ENCODE measurements around the gene ZXDC. TPM values are rescaled to one million over a fixed set of nuclear protein-coding genes. Genes with fewer than 3 reads are reported as not detected.

ZXDC gene
- total and polyA plus RNA-seq, 5 experiments from 2014 or later = 11.4 to 61.0 (median 27.0) TPM

GRCh38 chr3:126461450-126462070 is 14.1 kb downstream of the ZXDC start:
- DNase-seq (peak in 1 of 10 donors; percentile 27), ATAC-seq (no peak)
- POLR2A ChIA-PET = no interaction called here
- peaks cover 7 to 41% (median 15%) of the 10 kb centered on the region in 4 donors for H3K4me1 Mint-ChIP-seq
- no peak overlapping the region for H3K4me3 Mint-ChIP-seq
- H3K27ac Mint-ChIP-seq = no peak overlapping the region
- no peaks in the 10 kb centered on the region for H3K9me3 Mint-ChIP-seq
- H3K27me3 Mint-ChIP-seq = no peaks in the 10 kb centered on the region
- H3K36me3 Mint-ChIP-seq = peaks cover 0 to 89% (median 16%) of the 10 kb centered on the region in 3 donors

- Mint-ChIP-seq H3K27ac (peak overlapping the region in 2 of 10 donors; percentile 48 to 59), H3K9me3 (no peaks in the 10 kb centered on the region), H3K4me3 (no peak overlapping the region), H3K27me3 (no peaks in the 10 kb centered on the region), H3K36me3 (peaks cover 0 to 89% (median 14%) of the 10 kb centered on the region in 3 donors), H3K4me1 (peaks cover 8 to 38% (median 12%) of the 10 kb centered on the region in 4 donors)
- peak in 1 of 10 donors; percentile 44 for DNase-seq
- no peak for ATAC-seq
- POLR2A ChIA-PET = no interaction called here
Measured at GRCh38 chr3:126460381-126460780, 15.3 kb downstream of the ZXDC start.

GRCh38 chr3:126459763-126460127 is 15.9 kb downstream of the ZXDC start:
- Mint-ChIP-seq H3K27ac (no peak overlapping the region), H3K36me3 (peaks cover 0 to 90% (median 12%) of the 10 kb centered on the region in 3 donors), H3K4me1 (peaks cover 10 to 37% (median 13%) of the 10 kb centered on the region in 4 donors), H3K9me3 (no peaks in the 10 kb centered on the region), H3K27me3 (no peaks in the 10 kb centered on the region), H3K4me3 (no peak overlapping the region)
- no peak for ATAC-seq
- no peak for DNase-seq
- POLR2A ChIA-PET = no interaction called here

GRCh38 chr3:126459111-126459762 is 16.5 kb downstream of the ZXDC start:
- peaks cover 10 to 35% (median 15%) of the 10 kb centered on the region in 4 donors for H3K4me1 Mint-ChIP-seq
- H3K4me3 Mint-ChIP-seq = no peak overlapping the region
- POLR2A ChIA-PET = no interaction called here
- H3K27me3 Mint-ChIP-seq = no peaks in the 10 kb centered on the region
- H3K9me3 Mint-ChIP-seq = no peaks in the 10 kb centered on the region
- DNase-seq (no peak), ATAC-seq (no peak)
- H3K27ac Mint-ChIP-seq = peak overlapping the region in 1 of 10 donors; percentile 34
- H3K36me3 Mint-ChIP-seq = peaks cover 0 to 90% (median 12%) of the 10 kb centered on the region in 3 donors

- POLR2A ChIA-PET = no interaction called here
- H3K9me3 Mint-ChIP-seq = no peaks in the 10 kb centered on the region
- H3K4me3 Mint-ChIP-seq = no peak overlapping the region
- H3K4me1 Mint-ChIP-seq = peaks cover 7 to 35% (median 15%) of the 10 kb centered on the region in 4 donors
- no peaks in the 10 kb centered on the region for H3K27me3 Mint-ChIP-seq
- DNase-seq (peak in 1 of 10 donors; percentile 35), ATAC-seq (peak in 1 of 2 donors; percentile 14)
- peak overlapping the region in 3 of 10 donors; percentile 24 to 35 (median 34) for H3K27ac Mint-ChIP-seq
- H3K36me3 Mint-ChIP-seq = peaks cover 0 to 91% (median 12%) of the 10 kb centered on the region in 3 donors
Measured at GRCh38 chr3:126456766-126457388, 18.8 kb downstream of the ZXDC start.

GRCh38 chr3:126456211-126456610 is 19.5 kb downstream of the ZXDC start:
- ATAC-seq (no peak), DNase-seq (no peak)
- Mint-ChIP-seq H3K4me3 (no peak overlapping the region), H3K36me3 (peaks cover 0 to 91% (median 9%) of the 10 kb centered on the region in 3 donors), H3K27ac (peak overlapping the region in 2 of 10 donors; percentile 24 to 53), H3K4me1 (peaks cover 7 to 30% (median 17%) of the 10 kb centered on the region in 4 donors), H3K27me3 (no peaks in the 10 kb centered on the region), H3K9me3 (no peaks in the 10 kb centered on the region)
- POLR2A ChIA-PET = no interaction called here

GRCh38 chr3:126454437-126455198 is 21.1 kb downstream of the ZXDC start:
- ATAC-seq (no peak), DNase-seq (no peak)
- no peaks in the 10 kb centered on the region for H3K9me3 Mint-ChIP-seq
- H3K4me3 Mint-ChIP-seq = no peak overlapping the region
- POLR2A ChIA-PET = no interaction called here
- peaks cover 0 to 91% (median 7%) of the 10 kb centered on the region in 3 donors for H3K36me3 Mint-ChIP-seq
- H3K27me3 Mint-ChIP-seq = no peaks in the 10 kb centered on the region
- H3K27ac Mint-ChIP-seq = peak overlapping the region in 1 of 10 donors; percentile 47
- peaks cover 7 to 25% (median 22%) of the 10 kb centered on the region in 4 donors for H3K4me1 Mint-ChIP-seq

- no peak overlapping the region for H3K27ac Mint-ChIP-seq
- no peaks in the 10 kb centered on the region for H3K27me3 Mint-ChIP-seq
- no peak overlapping the region for H3K4me3 Mint-ChIP-seq
- POLR2A ChIA-PET = no interaction called here
- H3K4me1 Mint-ChIP-seq = peaks cover 5 to 25% (median 22%) of the 10 kb centered on the region in 4 donors
- ATAC-seq (no peak), DNase-seq (no peak)
- H3K36me3 Mint-ChIP-seq = peaks cover 0 to 89% (median 7%) of the 10 kb centered on the region in 3 donors
- no peaks in the 10 kb centered on the region for H3K9me3 Mint-ChIP-seq
Measured at GRCh38 chr3:126454025-126454424, 21.7 kb downstream of the ZXDC start.

GRCh38 chr3:126452213-126452612 is 23.5 kb downstream of the ZXDC start:
- no peak for ATAC-seq
- Mint-ChIP-seq H3K4me3 (no peak overlapping the region), H3K36me3 (peaks cover 0 to 85% (median 7%) of the 10 kb centered on the region in 3 donors), H3K27ac (peak overlapping the region in 1 of 10 donors; percentile 73), H3K9me3 (no peaks in the 10 kb centered on the region), H3K27me3 (no peaks in the 10 kb centered on the region), H3K4me1 (peaks cover 5 to 24% (median 20%) of the 10 kb centered on the region in 4 donors)
- DNase-seq = no peak
- POLR2A ChIA-PET = no interaction called here

GRCh38 chr3:126451511-126451910 is 24.2 kb downstream of the ZXDC start:
- H3K27ac Mint-ChIP-seq = peak overlapping the region in 1 of 10 donors; percentile 73
- H3K4me1 Mint-ChIP-seq = peaks cover 3 to 22% (median 15%) of the 10 kb centered on the region in 4 donors
- H3K9me3 Mint-ChIP-seq = no peaks in the 10 kb centered on the region
- ATAC-seq (no peak), DNase-seq (peak in 1 of 10 donors; percentile 27)
- no peak overlapping the region for H3K4me3 Mint-ChIP-seq
- no peaks in the 10 kb centered on the region for H3K27me3 Mint-ChIP-seq
- H3K36me3 Mint-ChIP-seq = peaks cover 0 to 81% (median 4%) of the 10 kb centered on the region in 3 donors
- POLR2A ChIA-PET = no interaction called here

GRCh38 chr3:126450744-126451143 is 24.9 kb downstream of the ZXDC start:
- H3K4me3 Mint-ChIP-seq = no peak overlapping the region
- ATAC-seq (no peak), DNase-seq (peak in 1 of 10 donors; percentile 11)
- no peaks in the 10 kb centered on the region for H3K9me3 Mint-ChIP-seq
- peaks cover 0 to 73% (median 4%) of the 10 kb centered on the region in 3 donors for H3K36me3 Mint-ChIP-seq
- no peaks in the 10 kb centered on the region for H3K27me3 Mint-ChIP-seq
- POLR2A ChIA-PET = no interaction called here
- peaks cover 2 to 20% (median 13%) of the 10 kb centered on the region in 4 donors for H3K4me1 Mint-ChIP-seq
- peak overlapping the region in 1 of 10 donors; percentile 10 for H3K27ac Mint-ChIP-seq

- no peak overlapping the region for H3K27ac Mint-ChIP-seq
- ATAC-seq = no peak
- no peak overlapping the region for H3K4me3 Mint-ChIP-seq
- H3K4me1 Mint-ChIP-seq = peaks cover 0 to 20% (median 10%) of the 10 kb centered on the region in 4 donors
- H3K9me3 Mint-ChIP-seq = no peaks in the 10 kb centered on the region
- peak in 1 of 10 donors; percentile 15 for DNase-seq
- H3K27me3 Mint-ChIP-seq = no peaks in the 10 kb centered on the region
- POLR2A ChIA-PET = no interaction called here
- peaks cover 0 to 68% (median 4%) of the 10 kb centered on the region in 3 donors for H3K36me3 Mint-ChIP-seq
Measured at GRCh38 chr3:126450219-126450618, 25.5 kb downstream of the ZXDC start.
